Hepatic stellate cell (primary cell): ENCODE results near the gene DMD.

Experiments used
- DNase-seq: peaks from one replicate; pipeline ENCODE4 v3.0.0; 2011; ENCODE audit warnings: low spot score

DMD gene

DNA sequence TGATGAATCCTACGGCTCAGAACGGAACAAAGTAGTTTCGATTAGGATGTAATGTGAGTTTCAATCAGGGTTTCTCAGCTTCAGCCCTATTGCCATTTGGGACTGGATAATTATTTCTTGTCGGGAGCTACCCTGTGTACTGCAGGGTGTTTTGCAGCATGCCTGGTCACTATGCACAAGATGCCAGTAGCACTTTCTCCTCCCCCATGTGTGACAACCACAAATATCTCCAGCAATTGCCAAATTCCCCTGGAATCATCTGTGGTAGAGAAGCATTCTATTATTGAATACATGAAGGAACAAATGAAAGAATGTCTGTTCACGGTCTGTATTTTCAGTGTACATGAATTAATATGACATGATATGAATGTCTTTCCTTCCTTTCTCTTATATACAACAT, 1356.6 kb downstream of the DMD start:
- no peak for DNase-seq

DNA sequence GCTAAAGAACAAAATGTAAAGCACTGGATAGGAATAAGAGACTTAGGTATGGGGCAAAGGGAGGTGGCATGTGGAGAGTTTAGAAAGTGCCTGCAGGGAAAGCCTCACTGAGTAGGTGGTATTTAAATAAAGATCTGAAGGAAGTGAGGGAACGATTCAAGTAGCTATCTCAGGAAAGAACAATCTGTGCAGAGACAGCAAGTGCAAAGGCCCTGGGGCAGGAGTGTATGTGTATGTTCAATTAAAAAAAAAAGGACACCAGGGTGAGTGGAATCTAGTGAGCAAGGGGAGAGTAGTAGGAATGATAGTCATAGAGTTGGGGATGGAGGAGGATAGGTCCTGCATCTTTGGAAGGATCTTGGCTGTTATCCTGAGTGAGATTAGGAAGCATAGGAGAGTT, 1359.6 kb downstream of the DMD start:
- DNase-seq: no peak

DNA sequence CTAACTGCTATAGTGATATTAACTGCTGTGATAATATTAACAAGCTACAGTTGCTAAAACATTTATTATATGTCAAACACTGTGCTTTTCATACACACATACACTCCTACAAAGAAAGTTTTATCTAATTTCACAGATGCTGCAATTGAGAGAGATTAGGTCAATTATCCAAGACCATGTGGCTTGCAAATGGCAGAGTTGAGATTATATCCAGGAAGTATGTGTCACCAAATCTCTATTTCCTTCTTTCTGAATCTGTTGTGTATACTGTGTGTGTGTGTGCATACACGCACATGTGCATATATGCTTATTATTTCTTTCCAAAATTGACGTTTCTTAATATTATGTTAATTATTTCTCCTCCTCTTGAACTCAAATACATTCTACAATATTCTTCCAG, 1363.6 kb downstream of the DMD start:
- no peak for DNase-seq

DNA sequence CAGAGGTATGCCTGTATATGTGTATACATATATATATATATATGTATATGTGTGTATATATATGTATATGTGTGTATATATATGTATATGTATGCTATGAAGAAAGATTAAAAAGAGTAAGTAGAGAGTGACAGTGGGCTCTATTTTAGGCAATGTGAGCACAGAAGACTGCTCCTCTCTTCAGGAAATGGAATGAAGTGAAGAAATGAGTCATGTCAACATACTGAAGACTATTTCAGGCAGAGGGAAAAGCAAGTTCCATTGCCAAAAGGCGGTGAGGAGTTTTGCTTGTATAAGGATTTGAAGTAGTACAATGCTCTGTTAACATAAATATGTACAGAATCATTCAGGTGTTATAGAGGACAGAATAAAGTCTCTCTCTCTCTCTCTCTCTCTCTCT, 1366.3 kb downstream of the DMD start:
- DNase-seq: no peak

DNA sequence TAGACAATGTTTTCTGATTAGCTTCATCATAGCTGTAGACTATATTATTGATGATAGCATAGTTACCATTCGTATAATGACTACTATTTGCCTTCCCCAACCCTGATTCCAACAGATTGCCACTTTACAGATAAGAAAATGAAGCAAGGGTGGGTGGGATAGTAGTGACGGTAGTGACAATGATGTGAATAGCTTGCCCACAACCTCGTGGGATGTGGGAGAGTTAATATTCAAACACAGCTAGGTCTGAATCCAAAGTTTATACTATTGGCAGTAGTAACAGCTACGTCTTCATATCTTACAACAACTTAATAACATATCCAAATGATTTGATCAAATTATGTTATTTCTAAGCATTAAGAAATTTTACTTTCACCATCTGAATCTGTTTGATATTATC, 1372.7 kb downstream of the DMD start:
- no peak for DNase-seq

DNA sequence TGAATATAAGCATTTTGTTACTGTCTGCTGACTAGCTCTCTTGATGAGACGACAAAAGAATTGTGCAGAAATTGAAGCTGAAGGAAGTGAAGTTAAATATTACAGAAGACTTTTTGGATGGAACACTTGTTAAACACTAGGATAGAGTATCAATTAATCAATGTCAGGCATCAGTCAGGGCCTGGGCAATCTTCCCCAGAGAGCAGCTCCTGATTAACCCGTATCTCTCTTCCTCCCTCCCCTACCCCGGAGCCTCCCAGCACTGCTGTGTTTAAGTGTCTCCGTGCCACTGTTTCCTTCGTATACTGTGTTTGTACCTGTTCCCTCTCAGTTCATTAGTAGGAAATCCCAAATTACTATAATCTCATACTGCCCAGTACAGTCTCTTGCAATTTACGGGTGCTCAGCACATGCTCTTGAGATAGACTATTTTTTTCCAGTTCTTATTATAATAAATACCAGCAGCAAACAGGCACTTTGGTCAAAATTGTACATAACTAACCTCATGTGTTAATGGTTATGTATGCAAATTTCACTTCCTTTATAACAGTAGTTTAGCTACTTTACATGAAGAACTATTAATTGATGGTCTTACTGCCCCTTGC, 1373.8 kb downstream of the DMD start:
- DNase-seq: no peak

DNA sequence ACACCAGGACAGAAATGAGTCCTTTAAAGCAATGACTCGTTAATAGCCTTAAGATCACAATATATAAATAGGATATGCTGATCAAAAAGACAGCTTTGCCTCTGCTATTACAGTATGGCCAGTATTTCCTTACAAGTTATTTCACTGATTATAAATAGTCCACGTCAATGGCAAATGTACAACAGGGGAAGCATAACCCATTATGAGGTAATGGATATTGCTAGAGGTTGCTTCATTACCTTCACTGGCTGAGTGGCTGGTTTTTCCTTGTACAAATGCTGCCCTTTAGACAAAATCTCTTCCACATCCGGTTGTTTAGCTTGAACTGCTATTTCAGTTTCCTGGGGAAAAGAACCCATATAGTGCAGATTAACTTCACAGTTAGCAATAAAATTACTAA, 1374.9 kb downstream of the DMD start:
- no peak for DNase-seq

DNA sequence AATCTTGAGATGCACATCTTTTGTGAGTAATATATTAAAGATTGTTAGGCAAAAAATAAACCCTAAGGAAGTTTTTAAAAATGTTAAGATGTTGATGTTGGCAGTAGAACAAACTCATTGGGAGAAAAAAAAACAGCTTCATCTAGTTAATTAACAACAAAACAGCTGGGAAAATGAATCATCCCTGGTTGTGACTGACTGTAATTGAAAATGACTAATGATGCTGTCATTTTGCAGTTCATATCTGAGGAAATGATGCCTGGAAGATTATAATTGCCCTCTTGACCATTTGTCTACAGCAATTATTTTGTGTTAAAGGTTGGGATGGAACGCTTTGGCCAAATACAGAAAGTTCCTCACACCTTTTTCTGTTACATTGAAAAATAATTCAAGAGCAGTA, 1379.1 kb downstream of the DMD start:
- DNase-seq: no peak

DNA sequence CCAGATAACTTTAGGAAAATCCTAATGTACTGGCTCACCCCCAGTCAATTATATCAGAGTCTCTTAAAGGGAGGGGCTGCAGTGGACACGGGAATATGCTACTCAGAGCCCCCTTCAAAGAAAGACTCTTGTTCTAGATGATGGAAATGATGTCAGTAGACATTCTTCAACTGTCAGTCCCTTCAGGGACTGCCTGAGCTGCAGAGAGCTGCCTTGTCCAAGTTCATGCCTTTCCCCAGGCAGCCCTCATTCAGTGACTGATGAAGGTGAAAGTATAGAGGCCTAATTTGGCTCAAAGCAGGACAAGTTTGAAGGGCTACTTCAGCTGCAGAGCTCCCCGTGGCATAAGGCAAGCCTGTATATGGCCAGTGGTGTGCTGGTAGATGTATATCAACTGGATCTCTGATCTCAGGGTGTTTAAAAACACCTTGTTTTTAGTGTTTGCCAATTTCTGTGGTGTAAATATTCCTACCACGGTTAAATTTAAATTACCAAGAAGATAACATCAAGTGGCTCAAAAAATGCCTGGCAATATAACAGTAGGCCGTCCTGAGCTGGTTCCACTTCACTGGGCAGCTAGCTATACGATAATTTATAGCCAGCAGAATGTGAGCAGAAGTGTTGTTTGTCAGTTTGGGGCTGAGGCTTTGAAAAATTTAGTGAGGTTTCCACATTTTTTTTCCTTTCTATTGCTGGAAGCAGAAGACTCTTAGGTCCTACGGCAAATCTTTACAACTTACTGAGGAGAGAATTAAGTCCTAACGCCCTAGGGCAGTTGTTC, 1390.7 kb downstream of the DMD start:
- no peak for DNase-seq

DNA sequence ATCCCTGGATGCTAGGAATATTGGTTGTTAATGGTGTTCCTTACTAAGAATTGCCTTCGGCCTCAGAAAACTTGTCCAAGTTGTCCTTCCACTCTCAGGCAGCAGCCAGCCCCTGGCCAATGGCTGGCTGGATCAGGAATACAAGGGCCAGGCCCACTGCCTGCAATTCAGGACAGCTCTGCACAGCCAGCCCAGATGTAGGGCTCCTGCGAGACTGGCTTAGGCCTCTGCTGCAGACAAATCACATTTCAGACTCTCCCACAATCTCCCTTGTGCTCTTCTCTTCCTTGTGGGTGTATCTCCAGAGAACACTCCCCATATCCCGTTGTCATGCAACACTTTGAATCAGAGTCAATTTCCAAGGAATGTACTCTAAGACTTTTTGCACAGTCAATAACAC, 1391.9 kb downstream of the DMD start:
- no peak for DNase-seq

DNA sequence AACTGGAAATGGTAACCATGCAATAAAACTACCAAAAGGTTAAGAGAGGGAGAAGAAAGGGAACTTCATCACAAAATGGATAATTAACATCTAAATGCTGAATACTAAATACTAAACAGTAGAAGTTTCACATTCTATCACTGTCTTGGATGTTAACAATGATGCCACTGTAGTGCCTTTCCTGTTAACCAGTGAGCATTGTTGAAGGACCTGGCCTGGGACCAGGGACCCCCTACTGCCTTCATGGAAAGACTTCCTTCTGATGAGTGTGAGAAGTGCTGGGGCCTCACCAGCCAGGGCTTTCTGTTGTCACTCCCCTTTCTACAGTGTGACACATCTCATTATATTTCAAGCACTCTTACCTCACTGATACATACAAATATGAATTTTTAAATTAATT, 1400.2 kb downstream of the DMD start:
- DNase-seq: no peak

DNA sequence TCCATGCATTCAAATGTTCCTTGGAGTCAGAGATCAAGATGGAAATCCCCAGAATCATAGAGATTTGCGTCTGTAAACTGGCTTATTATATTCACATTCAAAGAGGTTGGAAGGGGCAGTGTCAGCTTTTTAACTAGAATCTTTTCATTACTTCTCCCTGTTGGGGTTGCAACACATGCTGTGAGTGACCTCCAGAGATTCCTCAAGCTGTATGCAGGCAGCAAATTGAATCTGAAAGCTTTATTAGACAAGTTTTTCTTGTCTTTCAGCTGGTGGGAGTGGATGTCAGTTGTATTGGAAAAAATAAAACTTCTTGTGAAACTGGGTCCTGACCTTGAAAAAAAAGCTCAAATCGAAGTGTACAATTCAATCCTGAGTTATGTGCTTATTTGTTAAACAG, 1403.0 kb downstream of the DMD start:
- DNase-seq: no peak

DNA sequence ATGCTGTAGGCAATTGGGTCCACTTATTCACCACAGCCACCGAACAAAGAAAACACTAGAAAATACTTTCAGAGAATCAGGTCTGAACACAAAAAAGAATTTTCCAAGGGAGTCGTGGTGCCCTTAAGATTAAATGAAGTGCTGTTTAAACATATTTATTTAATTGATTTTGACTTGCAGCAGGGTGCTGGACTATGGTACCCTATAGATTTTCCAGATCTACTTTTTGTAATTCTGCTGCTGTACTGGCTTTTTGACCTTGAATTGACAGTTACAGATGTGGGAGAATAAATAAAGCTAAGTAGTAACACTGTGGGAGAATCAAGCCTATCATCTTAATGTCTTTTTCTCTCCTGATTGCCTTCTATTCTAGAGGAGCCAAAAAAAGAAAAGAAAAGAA, 1404.2 kb downstream of the DMD start:
- DNase-seq: no peak

DNA sequence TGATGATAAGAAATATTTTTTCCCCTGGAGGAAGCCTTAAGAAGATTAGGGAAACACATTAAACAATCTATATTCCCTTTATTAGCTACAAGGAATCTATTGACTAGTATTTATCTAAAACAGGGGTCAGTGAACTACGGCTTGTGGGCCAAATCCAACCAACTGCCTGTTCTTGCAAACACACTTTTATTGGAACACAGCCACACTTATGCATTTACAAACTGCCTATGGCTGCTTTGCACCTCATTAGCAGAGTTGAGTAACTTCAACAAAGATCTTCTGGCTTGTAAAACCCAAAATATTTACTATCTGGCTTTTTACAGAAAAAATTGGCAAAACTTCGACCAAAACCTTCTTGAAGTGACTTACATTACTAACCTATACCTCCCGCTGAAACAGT, 1405.6 kb downstream of the DMD start:
- DNase-seq: no peak

DNA sequence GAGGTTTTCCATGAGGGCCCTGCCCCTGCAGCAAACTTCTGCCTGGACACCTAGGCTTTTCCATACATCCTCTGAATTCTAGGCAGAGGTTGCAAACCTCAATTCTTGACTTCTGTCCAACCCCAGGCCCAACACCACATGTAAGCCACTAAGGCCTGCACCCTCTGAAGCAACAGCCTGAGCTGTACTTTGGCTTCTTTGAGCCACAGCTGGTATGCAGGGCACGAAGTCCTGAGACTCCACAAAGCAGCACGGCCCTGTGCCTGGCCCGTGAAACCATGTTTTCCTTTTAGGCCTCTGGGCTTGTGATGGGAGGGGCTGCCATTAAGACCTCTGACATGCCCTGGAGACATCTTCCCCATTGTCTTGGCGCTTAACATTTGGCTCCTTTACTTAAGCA, 1411.1 kb downstream of the DMD start:
- DNase-seq: no peak

DNA sequence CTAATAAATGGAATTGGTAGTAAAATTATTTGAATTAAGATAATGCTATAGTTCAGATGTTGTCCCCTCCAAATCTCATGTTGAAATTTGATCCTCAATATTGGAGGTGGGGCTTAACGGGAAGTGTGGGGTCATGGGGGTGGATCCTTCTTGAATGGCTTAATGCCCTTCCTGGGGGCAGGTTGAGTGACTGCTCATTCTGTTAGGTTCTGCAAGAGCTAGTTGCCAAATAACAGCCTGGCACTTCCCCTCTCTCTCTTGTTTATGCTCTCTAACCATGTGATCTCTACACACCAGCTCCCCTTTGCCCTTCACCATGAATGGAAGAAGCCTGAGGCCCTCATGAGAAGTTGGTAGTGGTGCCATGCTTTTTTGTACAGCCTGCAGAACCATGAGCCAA, 1414.7 kb downstream of the DMD start:
- DNase-seq: no peak

DNA sequence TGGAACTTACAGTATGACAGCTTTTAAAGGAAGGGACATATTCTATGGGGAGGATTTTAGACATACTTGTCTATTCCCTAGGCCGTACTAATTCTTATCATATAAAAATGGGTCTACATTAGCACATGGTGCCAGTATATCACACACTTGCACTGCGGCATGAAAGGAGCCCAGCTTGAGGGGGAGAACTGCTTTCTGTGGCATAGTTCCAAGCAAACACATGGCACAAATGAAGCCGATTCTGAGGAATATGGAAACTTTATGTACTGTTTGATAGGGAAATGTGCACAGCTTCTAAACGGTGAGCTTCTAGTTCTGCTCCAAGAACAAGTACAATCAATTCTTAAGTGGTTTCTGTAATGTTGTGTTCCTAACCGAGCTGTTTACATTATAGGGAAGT, 1463.9 kb downstream of the DMD start:
- no peak for DNase-seq

DNA sequence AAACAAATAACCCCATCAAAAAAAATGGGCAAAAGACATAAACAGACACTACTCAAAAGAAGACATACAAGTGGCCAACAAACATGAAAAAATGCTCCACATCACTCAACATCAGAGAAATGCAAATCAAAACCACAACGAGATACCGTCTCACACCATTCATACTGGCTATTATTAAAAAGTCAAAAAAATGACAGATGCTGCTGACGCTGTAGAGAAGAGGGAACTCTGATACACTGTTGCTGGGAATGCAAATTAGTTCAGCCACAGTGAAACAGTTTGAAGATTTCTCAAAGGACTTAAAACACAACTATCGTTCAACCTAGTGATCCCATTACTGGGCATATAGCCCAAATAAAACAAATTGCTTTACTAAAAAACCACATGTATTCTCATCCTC, 1468.3 kb downstream of the DMD start:
- no peak for DNase-seq

DNA sequence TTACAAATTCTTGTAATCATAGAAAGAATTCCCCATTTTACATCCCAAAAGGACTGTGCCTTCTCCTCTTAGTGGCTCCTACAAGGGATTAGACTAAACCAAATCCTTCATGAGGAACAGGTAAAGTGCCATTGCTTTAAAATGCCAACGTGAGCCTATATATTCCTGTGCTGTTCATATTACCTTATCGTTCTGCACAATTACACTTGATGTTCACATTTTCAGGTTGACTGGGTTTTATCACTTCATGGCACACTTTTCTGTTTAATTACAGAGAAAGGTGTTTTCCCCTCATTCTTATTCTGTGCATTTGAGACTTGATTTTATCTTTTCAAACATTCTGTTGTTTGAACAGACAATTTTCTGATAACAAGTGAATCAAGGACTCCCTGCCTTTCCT, 1493.9 kb downstream of the DMD start:
- no peak for DNase-seq

DNA sequence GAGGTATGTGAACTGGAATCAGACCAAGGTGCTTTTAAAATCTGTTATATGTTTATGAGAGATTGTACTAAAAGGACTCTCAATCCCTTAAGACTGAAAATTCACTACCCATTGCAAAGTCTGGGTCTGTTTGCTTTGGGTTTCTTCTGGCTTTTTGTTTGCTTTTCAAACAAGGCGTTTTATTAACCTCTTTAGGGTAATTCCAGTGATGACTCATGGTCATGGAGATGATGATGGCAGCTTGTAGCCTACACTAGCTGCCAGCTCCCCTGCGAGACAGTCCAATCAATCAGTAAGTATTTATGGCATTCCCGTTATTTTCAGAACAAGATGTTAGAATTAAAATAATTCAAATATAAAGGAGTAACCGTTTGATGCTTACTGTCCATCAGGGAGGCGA, 1495.7 kb downstream of the DMD start:
- no peak for DNase-seq

DNA sequence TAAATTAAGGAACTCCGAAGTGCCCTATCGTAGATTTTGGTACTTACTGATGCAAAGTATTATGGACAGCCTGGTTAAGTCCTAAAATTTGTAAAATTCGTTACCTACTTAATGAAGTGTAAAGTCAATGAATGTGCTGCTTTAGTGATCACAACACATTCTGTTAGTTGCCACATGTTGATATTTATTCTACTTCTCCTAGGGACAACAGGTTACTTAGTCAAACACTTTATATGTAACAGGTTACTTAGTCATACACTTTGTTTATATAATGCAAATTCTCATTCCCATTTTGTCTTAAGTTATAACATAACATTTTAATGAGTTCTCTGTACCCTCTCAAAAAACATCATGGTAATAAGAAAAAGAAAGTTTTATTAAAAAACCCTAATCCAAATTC, 1496.6 kb downstream of the DMD start:
- no peak for DNase-seq

DNA sequence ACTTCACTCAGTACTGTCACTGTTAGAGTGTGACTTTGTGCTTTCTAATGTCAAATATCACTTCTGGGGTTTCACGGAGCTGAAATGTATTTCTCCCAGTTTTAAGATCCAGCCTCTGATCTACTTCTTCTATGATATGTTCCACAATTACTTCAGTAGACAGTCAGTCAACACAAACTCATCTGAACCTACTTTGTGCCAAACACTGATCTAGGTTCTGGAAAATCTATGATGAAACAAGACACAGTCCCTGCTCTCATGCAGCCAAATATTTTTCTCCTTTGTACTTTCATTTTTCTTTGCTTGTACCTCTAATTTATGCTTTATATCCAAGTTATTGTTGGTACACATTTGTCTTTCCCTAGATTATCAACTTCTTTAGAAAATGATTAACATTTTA, 1498.2 kb downstream of the DMD start:
- no peak for DNase-seq

DNA sequence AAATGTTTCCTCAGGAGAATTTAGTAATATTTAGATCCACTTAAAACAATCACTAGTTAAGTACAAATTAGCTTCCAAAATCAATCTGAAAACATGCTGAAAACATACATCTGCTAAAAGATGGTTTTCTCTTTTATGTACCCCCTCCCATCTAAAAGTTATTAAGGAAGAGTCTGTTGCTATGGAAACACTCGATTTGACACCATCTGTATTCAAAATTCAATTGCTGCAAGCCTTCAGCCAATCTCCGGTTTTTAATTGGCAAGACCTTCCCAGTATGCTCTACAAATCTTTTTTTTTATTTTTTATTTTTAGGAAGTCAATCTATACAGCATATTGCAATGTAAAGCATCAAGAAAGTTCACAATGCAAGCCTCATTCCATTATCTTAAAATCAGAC, 1500.2 kb downstream of the DMD start:
- DNase-seq: no peak

DNA sequence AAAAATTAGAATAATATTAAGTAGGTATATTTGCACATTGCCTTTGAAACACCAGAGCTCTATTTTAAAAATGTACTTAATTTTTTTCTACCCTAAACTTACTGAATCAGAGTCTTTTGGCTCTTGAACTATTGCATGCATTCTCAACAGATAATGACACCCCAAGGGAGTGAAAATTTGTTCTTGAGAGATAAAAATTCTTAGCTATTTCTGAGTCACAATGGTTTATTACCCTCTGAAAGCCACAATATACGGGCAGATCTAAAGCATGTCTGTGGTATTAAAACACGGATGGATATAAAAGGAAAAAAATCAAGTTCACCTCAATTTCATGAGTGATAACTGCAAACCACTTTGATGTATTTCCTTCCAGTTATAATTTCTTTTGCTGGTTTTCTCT, 1503.2 kb downstream of the DMD start:
- DNase-seq: no peak
